GM12878 (cell line): ENCODE results near the gene LZIC. TPM values are rescaled to one million over a fixed set of nuclear protein-coding genes. Genes with fewer than 3 reads are reported as not detected.

Source experiments
- ATAC-seq: fragments of 200-7000 bp; cut with Tn5 transposase; 3 replicates; pipeline ENCODE4 v1.9.1; 2020; ENCODE audit warnings: mild to moderate bottlenecking, moderate library complexity
- BruUV-seq: library from RNA; stranded (reverse); fragments of 400-500 nt; replicated peaks from 2 replicates; lab custom pipeline; 2021; lab: Mats Ljungman, UMichigan
- CTCF ChIA-PET: fragments of 300-600 bp; sonication (Branson Sonifier 250); formaldehyde crosslinking; extraction: SDS; loops from one replicate; lab custom pipeline; 2021; ENCODE audit warnings: inconsistent platforms; lab: Yijun Ruan, JAX
- POLR2A ChIA-PET: fragments of 350-600 bp; formaldehyde crosslinking; extraction: SDS; loops from one replicate; lab custom pipeline; 2021; ENCODE audit warnings: inconsistent platforms; lab: Charles Lee
- RAD21 ChIA-PET: fragments of 300-600 bp; sonication (Branson Sonifier 250); formaldehyde crosslinking; loops from one replicate; lab custom pipeline; 2023; ENCODE audit warnings: antibody characterized with exemption; ENCODE audit not compliant: unreplicated experiment; lab: Charles Lee
- SMC1A ChIA-PET: fragments of 300-600 bp; sonication (Branson Sonifier 250); formaldehyde crosslinking; loops from one replicate; lab custom pipeline; 2023; ENCODE audit not compliant: unreplicated experiment, uncharacterized antibody; lab: Charles Lee
- DNase-seq: peaks from one replicate; pipeline ENCODE4 v3.0.0-alpha.2; 2011; ENCODE audit warnings: low read depth, low spot score
- FAIRE-seq: peaks from 3 replicates; lab custom pipeline; 2011; peaks lifted over from hg19 to GRCh38; lab: Jason Lieb, UNC
- H2AFZ ChIP-seq: 2 replicates; pipeline ENCODE4 v1.6.0; 2011; ENCODE audit warnings: low read depth, low read length, control low read depth; ENCODE audit not compliant: control insufficient read depth
- H3K27ac ChIP-seq: 2 replicates; pipeline ENCODE4 v1.5.1; 2011; ENCODE audit warnings: control low read depth; ENCODE audit not compliant: control insufficient read depth, insufficient read depth
- H3K27me3 ChIP-seq, 2 experiments: replicated peaks in 1 of 2; 2 replicates each; pipeline versions ENCODE4 v1.6.0 to v1.6.1; 2011; ENCODE audit warnings: low read length in 1 of 2; ENCODE audit not compliant: control insufficient read depth in 2 of 2, insufficient read depth in 2 of 2
- H3K36me3 ChIP-seq, 2 experiments: 2 replicates each; pipeline ENCODE4 v1.5.1; 2011; ENCODE audit warnings: low read length in 1 of 2; ENCODE audit not compliant: control insufficient read depth in 2 of 2, insufficient read depth in 2 of 2
- H3K4me1 ChIP-seq: 2 replicates; pipeline ENCODE4 v1.6.1; 2011; ENCODE audit warnings: mild to moderate bottlenecking, low read length, moderate library complexity, mixed read lengths; ENCODE audit not compliant: control insufficient read depth, insufficient read depth
- H3K4me2 ChIP-seq: 2 replicates; pipeline ENCODE4 v1.6.0; 2011; ENCODE audit warnings: control low read depth; ENCODE audit not compliant: control insufficient read depth, insufficient read depth
- H3K4me3 ChIP-seq: fragments of 200-600 bp; sonication (generic); 2 replicates; pipeline ENCODE4 v1.5.1; 2016
- H3K79me2 ChIP-seq: 2 replicates; pipeline ENCODE4 v1.6.0; 2011; ENCODE audit warnings: low read length; ENCODE audit not compliant: control insufficient read depth, insufficient read depth
- H3K9ac ChIP-seq: 2 replicates; pipeline ENCODE4 v1.8.0; 2011; ENCODE audit warnings: low read length, control low read depth, mixed read lengths; ENCODE audit not compliant: control insufficient read depth, insufficient read depth
- H3K9me3 ChIP-seq: replicated peaks from 3 replicates; pipeline ENCODE4 v1.5.1; 2011; ENCODE audit warnings: mild to moderate bottlenecking, low read length; ENCODE audit not compliant: control insufficient read depth, insufficient read depth
- H4K20me1 ChIP-seq: 2 replicates; pipeline ENCODE4 v1.6.0; 2011; ENCODE audit not compliant: control insufficient read depth, insufficient read depth
- BACH1 ChIP-seq: fragments of 450-650 bp; IDR thresholded peaks from 2 replicates; pipeline ENCODE4 v1.6.1; 2017; ENCODE audit warnings: mild to moderate bottlenecking, borderline replicate concordance
- CTCF ChIP-seq, 3 experiments: IDR thresholded peaks in 2 of 3; conservative IDR thresholded peaks in 1 of 3; 2 replicates each; pipeline ENCODE4 v1.5.1; 2011; ENCODE audit warnings: low read depth in 3 of 3, low read length in 3 of 3, mild to moderate bottlenecking in 3 of 3, control low read depth in 2 of 3, moderate library complexity in 2 of 3, inconsistent platforms in 1 of 3, mixed read lengths in 1 of 3; ENCODE audit not compliant: control insufficient read depth in 2 of 3, insufficient read depth in 1 of 3; ENCODE audit errors: extremely low read depth in 1 of 3
- GATAD2B ChIP-seq: fragments of 450-650 bp; conservative IDR thresholded peaks from 2 replicates; pipeline ENCODE4 v1.6.1; 2017; ENCODE audit warnings: low read depth, mild to moderate bottlenecking, moderate library complexity
- KAT2A ChIP-seq: conservative IDR thresholded peaks from 2 replicates; pipeline ENCODE4 v1.6.1; 2011; ENCODE audit warnings: low read depth, low read length; ENCODE audit not compliant: control insufficient read depth
- PML ChIP-seq: IDR thresholded peaks from 2 replicates; pipeline ENCODE4 v1.6.1; 2012; ENCODE audit warnings: low read length, inconsistent platforms
- POU2F2 ChIP-seq: IDR thresholded peaks from 3 replicates; pipeline ENCODE4 v1.6.1; 2011; ENCODE audit warnings: low read depth, mild to moderate bottlenecking, low read length, borderline replicate concordance
- RELA ChIP-seq: fragments of 450-650 bp; IDR thresholded peaks from 2 replicates; pipeline ENCODE4 v1.8.0; 2014; ENCODE audit warnings: borderline replicate concordance; ENCODE audit not compliant: partially characterized antibody
- RUNX3 ChIP-seq: IDR thresholded peaks from 2 replicates; pipeline ENCODE4 v1.6.1; 2012; ENCODE audit warnings: low read length, inconsistent platforms
- ZNF217 ChIP-seq: fragments of 450-650 bp; IDR thresholded peaks from 2 replicates; pipeline ENCODE4 v1.6.1; 2017; ENCODE audit warnings: antibody characterized with exemption, mild to moderate bottlenecking
- ZNF592 ChIP-seq: fragments of 450-650 bp; IDR thresholded peaks from 2 replicates; pipeline ENCODE4 v1.6.1; 2017; ENCODE audit warnings: mild to moderate bottlenecking, moderate library complexity
- WGBS: methylation state at CpG from one replicate; pipeline ENCODE4 v1.1.6; 2016; ENCODE audit warnings: low lambda C conversion rate; ENCODE audit not compliant: insufficient replicate concordance, insufficient coverage; ENCODE audit errors: missing lambda C conversion rate; 5-methylcytosine and 5-hydroxymethylcytosine counted together
- in situ Hi-C: fragments of 300-500 bp; cut with MboI; formaldehyde crosslinking; loops from 9 replicates; pipeline ENCODE4 v1.14.3; 2018; ENCODE audit warnings: mixed read lengths
- intact Hi-C: fragments of 100-400 bp; cut with micrococcal nuclease; formaldehyde crosslinking; loops from one replicate; pipeline ENCODE4 v1.14.2; 2022; ENCODE audit not compliant: unreplicated experiment
- polyA plus RNA-seq, 11 experiments: library from polyadenylated mRNA; depleted of rRNA in 4 of 11; unstranded in 6 of 11; stranded (reverse) in 5 of 11; fragments of >200 nt; fragmentation: Nextera tagmentation in 4 of 11; fragmentation: Illumina TruSeq in 1 of 11; extraction: Ambion mirVana in 4 of 11; extraction: Trizol in 1 of 11; gene quantifications; 1 replicate in 1 of 11; 2 replicates in 10 of 11; pipeline versions ENCODE4 v1.2.1 to v1.2.3, GENCODE V29; 2011 to 2016; ENCODE audit warnings: inconsistent platforms in 2 of 11, missing spikeins in 2 of 11, low read depth in 1 of 11
- total RNA-seq, 4 experiments: library from RNA; depleted of rRNA in 3 of 4; stranded (reverse); fragments of >200 nt in 3 of 4; fragmentation: Illumina TruSeq in 1 of 4; extraction: Trizol in 1 of 4; gene quantifications; 2 replicates each; pipeline versions ENCODE4 v1.2.1 to v1.2.3, GENCODE V29; 2013 to 2021

LZIC gene
- total and polyA plus RNA-seq, 10 of the 15 experiments (the other 5 are each of a cell fraction or from before 2014, with no cell fraction given) = 7.3 to 30.3 (median 17.1) TPM

GRCh38 chr1:9985001-9985400 is 41.8 kb upstream of the LZIC start (continued):
- TF ChIP-seq GATAD2B = no peak
- no peak for TF ChIP-seq PML
- TF ChIP-seq RUNX3 = no peak

- no peak for ATAC-seq
- ChIA-PET POLR2A (no interaction called here), SMC1A (no interaction called here), RAD21 (no interaction called here), CTCF (interaction anchor here (0.6 kb wide), 1 partner anchor 118 kb away, joined by 3 read pairs; no protein-coding TSS in a partner anchor)
- Histone ChIP-seq H3K36me3 (no peaks in the 10 kb centered on the region; a peak in 1 of 4 replicates), H3K4me3 (no peak overlapping the region), H3K4me1 (no peaks in the 10 kb centered on the region), H3K27me3 (no peaks in the 10 kb centered on the region), H3K79me2 (no peaks in the 10 kb centered on the region), H3K4me2 (no peak overlapping the region), H3K9ac (no peak overlapping the region), H4K20me1 (no peaks in the 10 kb centered on the region), H2AFZ (no peak overlapping the region), H3K9me3 (no peaks in the 10 kb centered on the region), H3K27ac (no peak overlapping the region)
- DNase-seq = no peak
- BruUV-seq = no TSS peak
- no peak for FAIRE-seq
- 99% methylated on average over 5 of the region's 5 CpGs for WGBS
- no peak for TF ChIP-seq ZNF592
- TF ChIP-seq KAT2A = no peak
- TF ChIP-seq ZNF217 = no peak
- no peak for TF ChIP-seq CTCF (IDR thresholded peaks at IDR 0.05 in 2 of 3, conservative IDR thresholded peaks at IDR 0.05 in 1 of 3; ENCODE audit: control insufficient read depth in 2 of 3, extremely low read depth in 1 of 3, insufficient read depth in 1 of 3, low read depth in 3 of 3, low read length in 3 of 3)
- TF ChIP-seq POU2F2 = no peak
- TF ChIP-seq RELA = no peak
- no peak for TF ChIP-seq BACH1
- intact Hi-C loops (no loop called here), in situ Hi-C loops (no loop called here)
These were observed 41.1 kb upstream of the LZIC start for GRCh38 chr1:9984253-9984652.
